ENCODE measurements around the gene RAC3.

Gene RAC3

GRCh38 chr17:82031885-82032627, 578 bp downstream of the RAC3 start:
- TF ChIP-seq CTCF (IDR thresholded peaks at IDR 0.05; ENCODE audit: insufficient read depth, low read depth, low read length, missing control alignments): no peak
- H3K4me3 ChIP-seq (ENCODE audit: low read length): peak overlapping the region; percentile 50
- DNase-seq (ENCODE audit: low read depth): peak; percentile 60

- DNase-seq (ENCODE audit: low read depth): no peak
- TF ChIP-seq CTCF (IDR thresholded peaks at IDR 0.05; ENCODE audit: insufficient read depth, low read depth, low read length, missing control alignments): no peak
- no peak overlapping the region for H3K4me3 ChIP-seq (ENCODE audit: low read length)
Measured at GRCh38 chr17:82033359-82034085, 2.0 kb downstream of the RAC3 start.

GRCh38 chr17:82034371-82035011, 3.0 kb downstream of the RAC3 start:
- DNase-seq (ENCODE audit: low read depth): no peak
- no peak for TF ChIP-seq CTCF (IDR thresholded peaks at IDR 0.05; ENCODE audit: insufficient read depth, low read depth, low read length, missing control alignments)
- no peak overlapping the region for H3K4me3 ChIP-seq (ENCODE audit: low read length)

- no peak overlapping the region for H3K4me3 ChIP-seq (ENCODE audit: low read length)
- DNase-seq (ENCODE audit: low read depth): no peak
- TF ChIP-seq CTCF (IDR thresholded peaks at IDR 0.05; ENCODE audit: insufficient read depth, low read depth, low read length, missing control alignments): no peak
Measured at GRCh38 chr17:82035488-82035887, 4.0 kb downstream of the RAC3 start.

- DNase-seq (ENCODE audit: low read depth): no peak
- H3K4me3 ChIP-seq (ENCODE audit: low read length): peak overlapping the region; percentile 80
- TF ChIP-seq CTCF (IDR thresholded peaks at IDR 0.05; ENCODE audit: insufficient read depth, low read depth, low read length, missing control alignments): no peak
Measured at GRCh38 chr17:82035956-82036633, 4.6 kb downstream of the RAC3 start.

GRCh38 chr17:82036634-82037091, 5.2 kb downstream of the RAC3 start:
- no peak for TF ChIP-seq CTCF (IDR thresholded peaks at IDR 0.05; ENCODE audit: insufficient read depth, low read depth, low read length, missing control alignments)
- no peak for DNase-seq (ENCODE audit: low read depth)
- peak overlapping the region; percentile 80 for H3K4me3 ChIP-seq (ENCODE audit: low read length)
